NCI-H1105 (cell line): ENCODE data around the gene TLR9.
"Not testable (repeated sequence)": the region's sequence is repeated elsewhere in the genome, so short reads cannot be mapped to it uniquely, and the experiment has no call there.

Source experiments
- DNase-seq: peaks from one replicate; lab custom pipeline; 2025; lab: John Stamatoyannopoulos, UW

The TLR9 gene

GRCh38 chr3:52225452-52226228 is at the start of gene TLR9:
TLR9 (minus strand) TSS chr3:52225645; CDS start chr3:52225529, 116 bp downstream.
- no peak for DNase-seq

DNA sequence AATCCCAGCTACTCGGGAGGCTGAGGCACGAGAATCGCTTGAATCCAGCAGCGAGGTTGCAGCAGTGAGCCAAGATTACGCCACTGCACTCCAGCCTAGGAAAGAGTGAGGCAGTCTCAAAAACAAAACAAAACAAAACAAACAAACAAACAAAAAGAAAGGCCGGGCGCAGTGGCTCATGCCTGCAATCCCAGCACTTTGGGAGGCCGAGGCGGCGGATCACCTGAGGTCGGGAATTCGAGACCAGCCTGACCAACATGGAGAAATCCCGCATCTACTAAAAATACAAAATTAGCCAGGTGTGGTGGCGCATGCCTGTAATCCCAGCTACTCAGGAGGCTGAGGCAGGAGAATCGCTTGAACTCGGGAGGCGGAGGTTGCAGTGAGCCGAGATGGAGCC is 49.3 kb upstream of the TLR9 start:
- not testable (repeated sequence) for DNase-seq

GRCh38 chr3:52272831-52273230 is 47.4 kb upstream of the TLR9 start:
- DNase-seq: no peak

GRCh38 chr3:52272172-52272571 is 46.7 kb upstream of the TLR9 start:
- DNase-seq: not testable (repeated sequence)

GRCh38 chr3:52270252-52270754 is 44.9 kb upstream of the TLR9 start:
- no peak for DNase-seq

- no peak for DNase-seq
Measured at GRCh38 chr3:52269776-52270175, 44.3 kb upstream of the TLR9 start.

GRCh38 chr3:52268036-52268435 is 42.6 kb upstream of the TLR9 start:
- DNase-seq: no peak

- no peak for DNase-seq
Measured at GRCh38 chr3:52265387-52265786, 39.9 kb upstream of the TLR9 start.

DNA sequence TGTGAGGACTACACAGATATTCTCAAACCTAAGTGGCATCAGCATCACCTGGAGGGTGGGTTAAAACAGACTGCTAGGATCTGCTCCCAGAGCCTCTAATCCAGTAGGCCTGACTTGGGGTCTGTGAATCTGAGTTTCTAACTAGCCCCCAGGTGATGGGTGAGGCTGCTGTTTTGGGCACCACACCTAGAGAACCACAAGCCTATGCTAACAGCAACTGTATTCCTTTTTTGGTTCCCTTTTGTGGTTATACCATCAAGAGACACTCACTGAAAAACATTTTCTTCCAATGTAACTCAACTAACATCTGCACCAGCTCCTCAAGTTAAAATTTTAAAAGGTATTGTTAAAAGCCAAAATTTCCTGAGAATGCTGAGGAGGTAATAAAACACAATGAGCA is 37.0 kb upstream of the TLR9 start:
- DNase-seq: no peak

DNA sequence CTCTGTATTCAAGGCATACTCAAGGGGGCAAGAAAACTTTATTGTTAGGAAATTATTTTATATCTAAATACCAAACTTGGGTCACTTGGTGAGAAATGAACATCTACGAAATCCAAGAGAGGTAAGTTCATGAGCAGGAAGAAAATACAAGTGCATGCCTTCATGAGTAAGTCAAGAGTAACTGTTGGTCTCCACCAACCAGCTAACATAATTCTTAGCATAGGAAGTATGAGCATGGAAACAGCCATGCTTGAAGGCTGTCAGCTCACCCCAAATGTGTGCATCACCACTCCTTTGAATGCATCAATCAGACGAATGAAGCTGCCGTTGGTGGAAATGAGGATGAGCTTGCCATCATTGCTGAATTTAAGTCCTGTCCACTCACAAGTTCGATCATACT is 34.0 kb upstream of the TLR9 start:
- DNase-seq: no peak

- no peak for DNase-seq
Measured at GRCh38 chr3:52259035-52259434, 33.6 kb upstream of the TLR9 start.

DNA sequence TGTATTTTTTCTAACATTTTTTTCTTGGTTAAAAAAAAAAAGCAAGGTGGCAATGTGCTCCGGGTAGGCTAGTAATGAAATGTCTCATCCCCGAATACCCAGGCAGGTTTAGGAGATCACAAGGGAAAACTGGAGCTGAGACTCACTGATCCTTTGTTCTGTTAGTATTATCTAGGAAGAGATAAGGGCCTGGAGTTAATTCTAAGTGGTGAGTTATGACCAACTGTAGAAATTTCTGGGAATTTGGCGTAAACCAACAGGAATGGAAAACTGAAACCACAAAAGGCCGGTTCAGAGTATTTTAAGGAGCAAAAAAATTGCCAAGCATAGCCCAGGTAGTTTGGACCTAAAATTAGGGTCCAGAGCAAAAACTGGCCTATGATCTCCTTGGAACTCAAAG is 32.5 kb upstream of the TLR9 start:
- DNase-seq: no peak

GRCh38 chr3:52256622-52257021 is 31.2 kb upstream of the TLR9 start:
- no peak for DNase-seq

GRCh38 chr3:52256159-52256558 is 30.7 kb upstream of the TLR9 start:
- no peak for DNase-seq

DNA sequence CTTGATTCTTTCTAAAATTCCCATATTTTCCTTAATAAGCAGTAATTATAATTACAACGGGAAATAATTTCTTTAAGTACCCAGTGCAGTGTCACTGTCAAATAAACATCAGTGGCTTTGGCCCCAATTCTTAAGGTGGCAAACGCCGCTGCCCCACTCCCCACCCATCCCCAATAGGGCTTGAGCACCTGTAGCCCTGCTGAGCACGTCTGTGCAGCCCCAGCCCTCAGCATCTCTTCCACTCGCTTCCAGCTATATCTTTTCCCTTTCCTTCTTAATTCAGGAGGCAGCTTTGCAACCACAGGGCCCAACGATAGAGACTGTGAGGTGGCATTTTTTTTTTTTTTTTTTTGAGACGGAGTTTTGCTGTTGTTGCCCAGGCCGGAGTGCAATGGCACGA is 29.2 kb upstream of the TLR9 start:
- no peak for DNase-seq

DNA sequence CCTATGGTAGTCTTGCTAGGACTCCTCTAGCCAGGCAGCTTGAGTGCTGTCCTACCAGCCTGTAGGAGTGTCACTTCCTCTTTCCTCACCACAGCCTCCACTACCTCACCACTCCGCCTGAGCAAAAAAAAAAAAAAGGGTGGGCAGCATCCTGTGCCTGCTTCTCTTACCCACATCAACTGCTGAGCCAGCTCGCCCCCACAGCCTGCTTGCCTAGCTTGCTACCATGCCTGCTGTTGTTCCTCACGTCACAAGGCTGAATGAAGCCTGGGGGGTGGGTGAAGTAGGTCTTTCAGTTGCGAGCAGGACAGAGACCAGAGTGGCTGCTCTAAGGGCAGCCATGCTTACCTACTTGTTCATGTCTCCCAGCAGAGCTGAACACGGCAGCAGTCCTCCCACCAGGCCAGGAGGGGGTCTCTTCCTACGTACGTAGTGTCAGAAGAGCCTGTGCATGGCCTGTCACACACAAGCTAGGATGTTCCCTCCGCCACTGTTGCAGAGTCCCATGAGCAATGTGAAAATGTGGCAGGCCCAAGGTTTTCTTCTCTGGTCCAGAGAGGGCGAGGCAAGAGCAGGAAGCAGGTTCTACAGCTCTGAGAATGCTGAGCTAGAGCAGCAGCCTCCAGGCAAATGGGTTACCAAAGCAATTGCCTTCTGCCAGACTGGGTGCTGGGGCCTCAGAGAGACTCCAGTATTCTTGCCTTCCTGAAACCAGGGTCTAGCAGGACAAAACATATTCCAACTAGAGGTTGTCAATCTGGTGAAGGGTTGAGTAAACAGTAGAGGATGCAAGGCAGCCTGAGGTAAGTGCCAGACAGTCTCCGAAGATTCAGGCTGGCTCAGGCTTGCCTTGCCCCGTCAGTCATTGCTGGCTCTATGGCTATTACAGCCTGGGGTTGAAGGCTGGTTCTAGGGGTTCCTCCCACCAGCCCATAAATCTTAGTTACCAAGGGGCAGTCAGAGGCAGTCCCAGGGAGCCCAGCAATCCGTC is 28.2 kb upstream of the TLR9 start:
- no peak for DNase-seq

GRCh38 chr3:52250122-52250521 is 24.7 kb upstream of the TLR9 start:
- no peak for DNase-seq

DNA sequence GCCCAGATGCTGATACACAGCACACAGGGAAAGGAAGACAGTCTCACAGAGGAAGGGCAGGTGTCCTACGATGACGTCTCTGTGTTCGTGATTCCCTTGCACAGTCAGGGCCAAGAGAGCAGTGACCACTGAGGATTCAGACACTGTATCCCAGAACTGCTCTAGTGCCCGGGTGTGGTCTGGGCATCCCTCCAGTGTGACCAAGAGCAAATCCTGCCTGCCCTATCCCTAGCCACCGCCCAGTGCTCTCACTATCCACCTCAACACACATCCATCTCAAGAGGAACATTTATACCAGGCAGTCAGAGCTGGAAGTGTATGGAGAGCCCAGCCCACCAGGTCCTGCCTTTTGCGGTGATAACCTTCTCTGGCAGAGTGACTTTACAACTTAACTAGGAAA is 24.2 kb upstream of the TLR9 start:
- DNase-seq: no peak

DNA sequence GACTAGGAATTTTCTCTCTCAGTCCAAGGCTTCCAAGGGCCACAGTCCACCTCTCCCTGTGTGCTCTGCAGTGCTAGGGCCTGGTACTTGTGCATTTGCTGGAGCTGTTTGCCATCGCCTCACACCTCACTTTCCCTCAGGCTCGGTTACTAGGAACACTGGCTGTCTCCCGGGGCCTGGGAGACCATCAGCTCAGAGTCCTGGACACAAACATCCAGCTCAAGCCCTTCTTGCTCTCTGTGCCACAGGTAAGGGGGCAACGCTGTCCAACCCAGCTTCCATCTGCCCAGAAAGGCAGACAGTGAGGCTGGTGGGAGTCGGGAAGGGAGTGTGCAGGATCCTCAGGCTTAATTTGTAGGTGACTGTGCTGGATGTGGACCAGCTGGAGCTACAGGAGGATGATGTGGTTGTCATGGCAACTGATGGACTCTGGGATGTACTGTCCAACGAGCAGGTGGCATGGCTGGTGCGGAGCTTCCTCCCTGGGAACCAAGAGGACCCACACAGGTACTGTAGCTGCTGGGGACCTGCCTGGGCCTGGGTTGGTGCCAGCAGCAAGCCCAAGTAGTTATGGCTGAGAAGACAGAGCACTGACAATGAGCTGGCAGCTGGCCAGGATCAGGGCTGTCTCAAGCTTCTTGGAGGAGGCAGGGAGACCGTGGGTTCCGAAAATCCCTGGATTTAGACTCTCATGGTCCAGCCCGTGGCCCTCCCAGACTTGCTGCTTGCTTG is 23.5 kb upstream of the TLR9 start:
- no peak for DNase-seq

GRCh38 chr3:52248165-52248541 is 22.7 kb upstream of the TLR9 start:
- no peak for DNase-seq

GRCh38 chr3:52247409-52248164 is 22.1 kb upstream of the TLR9 start:
- DNase-seq: no peak
